ENCODE measurements around the gene CXCL16.

The CXCL16 gene

GRCh38 chr17:4739122-4740024, at the start of gene CXCL16, which contains the start of gene ZMYND15:
Gene CXCL16, minus strand, starts transcription at chr17:4739928. Its CDS starts 589 bp downstream, at chr17:4739339.
Gene ZMYND15, plus strand, starts transcription at chr17:4739833. Its CDS starts 716 bp downstream, at chr17:4740549.
- DNase-seq = peak; percentile 4 to 48 (median 43)

- DNase-seq = peak in 2 of 3 experiments; percentile 50 to 55
Observed at GRCh38 chr17:4788807-4789700, 49.3 kb upstream of the CXCL16 start, which contains the start of gene GLTPD2. Gene GLTPD2, plus strand, starts transcription at chr17:4788964. Its CDS starts 48 bp downstream, at chr17:4789012.

- DNase-seq = no peak
Observed at GRCh38 chr17:4788159-4788806, 48.6 kb upstream of the CXCL16 start.

GRCh38 chr17:4786516-4786915, 46.8 kb upstream of the CXCL16 start:
- no peak for DNase-seq

GRCh38 chr17:4786106-4786511, 46.4 kb upstream of the CXCL16 start, which contains the start of gene VMO1:
Gene VMO1, minus strand, starts transcription at chr17:4786364. Its CDS starts 12 bp downstream, at chr17:4786352.
- DNase-seq = no peak

GRCh38 chr17:4785311-4786105, 45.8 kb upstream of the CXCL16 start:
- no peak for DNase-seq

- no peak for DNase-seq
Observed at GRCh38 chr17:4782652-4783051, 42.9 kb upstream of the CXCL16 start.

GRCh38 chr17:4780325-4780955, 40.7 kb upstream of the CXCL16 start:
- DNase-seq = no peak

GRCh38 chr17:4777969-4778760, 38.4 kb upstream of the CXCL16 start:
- DNase-seq = peak in 1 of 3 experiments; percentile 1

GRCh38 chr17:4772235-4772613, 32.5 kb upstream of the CXCL16 start:
- DNase-seq = peak in 1 of 3 experiments; percentile 34

GRCh38 chr17:4771519-4772234, 31.9 kb upstream of the CXCL16 start, which contains the start of gene TM4SF5:
Gene TM4SF5, plus strand, starts transcription at chr17:4771886. Its CDS starts 37 bp downstream, at chr17:4771923.
- peak in 1 of 3 experiments; percentile 31 for DNase-seq

GRCh38 chr17:4769628-4770027, 29.9 kb upstream of the CXCL16 start:
- DNase-seq = no peak

GRCh38 chr17:4768298-4768697, 28.6 kb upstream of the CXCL16 start:
- no peak for DNase-seq

- no peak for DNase-seq
Observed at GRCh38 chr17:4766723-4767122, 27.0 kb upstream of the CXCL16 start.

- DNase-seq = no peak
Observed at GRCh38 chr17:4766201-4766600, 26.5 kb upstream of the CXCL16 start.

- DNase-seq = no peak
Observed at GRCh38 chr17:4764595-4764994, 24.9 kb upstream of the CXCL16 start.

- no peak for DNase-seq
Observed at GRCh38 chr17:4759776-4760236, 20.1 kb upstream of the CXCL16 start.

- DNase-seq = no peak
Observed at GRCh38 chr17:4753392-4753791, 13.7 kb upstream of the CXCL16 start.

- no peak for DNase-seq
Observed at GRCh38 chr17:4751932-4752331, 12.2 kb upstream of the CXCL16 start.
